H1 (cell line): ENCODE data around the gene TBC1D25. TPM values are rescaled to one million over a fixed set of nuclear protein-coding genes. Genes with fewer than 3 reads are reported as not detected.
A peak's percentile ranks its signal among the peaks of the same experiment; 100 is the strongest.

Experiments
- CTCF ChIA-PET: fragments of 300-600 bp; sonication (Branson Sonifier 250); formaldehyde crosslinking; loops from one replicate; lab custom pipeline; 2021; ENCODE audit not compliant: partially characterized antibody; lab: Charles Lee
- POLR2A ChIA-PET: fragments of 300-600 bp; sonication (Branson Sonifier 250); formaldehyde crosslinking; loops from one replicate; lab custom pipeline; 2021; ENCODE audit warnings: inconsistent platforms; ENCODE audit not compliant: partially characterized antibody; lab: Charles Lee
- DNase-seq, 2 experiments: peaks; one replicate each; pipeline versions ENCODE4 v3.0.0 to v3.0.0-alpha.2; 2010 to 2022; ENCODE audit warnings: low spot score in 2 of 2, low read depth in 1 of 2, mixed read lengths in 1 of 2
- FAIRE-seq: peaks from 2 replicates; lab custom pipeline; 2011; peaks lifted over from hg19 to GRCh38; lab: Jason Lieb, UNC
- H2AFZ ChIP-seq: 2 replicates; pipeline ENCODE4 v1.8.1; 2012; ENCODE audit warnings: low read length, inconsistent platforms
- H2AK5ac ChIP-seq: 2 replicates; pipeline ENCODE4 v1.6.1; 2013; ENCODE audit warnings: low read depth, low read length
- H2BK120ac ChIP-seq: replicated peaks from 2 replicates; pipeline ENCODE3; 2013; ENCODE audit warnings: low read depth, low read length, inconsistent platforms
- H2BK12ac ChIP-seq: 2 replicates; pipeline ENCODE4 v1.6.1; 2013; ENCODE audit warnings: low read depth, low read length
- H2BK15ac ChIP-seq: 2 replicates; pipeline ENCODE4 v1.6.1; 2013; ENCODE audit warnings: low read length
- H2BK20ac ChIP-seq: 2 replicates; pipeline ENCODE4 v1.6.1; 2013; ENCODE audit warnings: low read length
- H2BK5ac ChIP-seq: 2 replicates; pipeline ENCODE4 v1.6.1; 2013; ENCODE audit warnings: low read depth, low read length
- H3K14ac ChIP-seq: 2 replicates; pipeline ENCODE4 v1.6.1; 2013; ENCODE audit warnings: inconsistent platforms; ENCODE audit not compliant: insufficient read length
- H3K18ac ChIP-seq: 2 replicates; pipeline ENCODE4 v1.6.1; 2013; ENCODE audit warnings: low read length; ENCODE audit errors: extremely low read depth
- H3K23ac ChIP-seq: 2 replicates; pipeline ENCODE4 v1.6.1; 2013; ENCODE audit warnings: inconsistent platforms; ENCODE audit not compliant: insufficient read length
- H3K23me2 ChIP-seq: 2 replicates; pipeline ENCODE4 v1.6.1; 2013; ENCODE audit warnings: low read depth, low read length
- H3K27ac ChIP-seq: 2 replicates; pipeline ENCODE4 v1.6.1; 2011; ENCODE audit warnings: low read depth, low read length, inconsistent platforms
- H3K27me3 ChIP-seq, 4 experiments: replicated peaks in 1 of 4; 1 replicate in 1 of 4; 2 replicates in 3 of 4; pipeline versions ENCODE4 v1.6.1 to v1.8.1; 2011 to 2013; ENCODE audit warnings: low read length in 3 of 4, mild to moderate bottlenecking in 3 of 4, inconsistent platforms in 2 of 4, mixed read lengths in 2 of 4, moderate library complexity in 1 of 4; ENCODE audit not compliant: control insufficient read depth in 3 of 4, insufficient read depth in 3 of 4; ENCODE audit errors: extremely low read depth in 1 of 4
- H3K36me3 ChIP-seq, 4 experiments: 2 replicates each; pipeline versions ENCODE4 v1.6.1 to v1.8.1; 2011 to 2013; ENCODE audit warnings: mild to moderate bottlenecking in 4 of 4, low read length in 3 of 4, moderate library complexity in 2 of 4, control low read depth in 1 of 4, inconsistent platforms in 1 of 4; ENCODE audit not compliant: insufficient read depth in 4 of 4, control insufficient read depth in 2 of 4
- H3K4ac ChIP-seq: replicated peaks from 2 replicates; pipeline ENCODE3; 2013; ENCODE audit warnings: low read length, low read depth, mixed read lengths, inconsistent platforms; ENCODE audit not compliant: insufficient read length
- H3K4me1 ChIP-seq, 4 experiments: replicated peaks in 1 of 4; 1 replicate in 1 of 4; 2 replicates in 3 of 4; pipeline versions ENCODE4 v1.6.1 to v1.8.1; 2011 to 2013; ENCODE audit warnings: low read length in 3 of 4, inconsistent platforms in 2 of 4, mixed read lengths in 1 of 4; ENCODE audit not compliant: insufficient read depth in 4 of 4, control insufficient read depth in 3 of 4
- H3K4me2 ChIP-seq, 2 experiments: 2 replicates each; pipeline versions ENCODE4 v1.6.1 to v1.8.1; 2011 to 2013; ENCODE audit warnings: low read depth in 2 of 2, low read length in 2 of 2, control low read depth in 1 of 2, inconsistent platforms in 1 of 2, mild to moderate bottlenecking in 1 of 2; ENCODE audit not compliant: insufficient read depth in 1 of 2
- H3K4me3 ChIP-seq, 4 experiments: fragments of 200-600, 300-600 bp in 1 of 4; sonication (generic), shearing (Covaris generic), sonication (Bioruptor Twin) in 1 of 4; 2 replicates each; pipeline versions ENCODE4 v1.5.1 to v1.8.1; 2011 to 2016; ENCODE audit warnings: low read length in 4 of 4, low read depth in 3 of 4, control low read depth in 2 of 4, inconsistent platforms in 2 of 4, mild to moderate bottlenecking in 2 of 4, mixed read lengths in 1 of 4, moderate library complexity in 1 of 4; ENCODE audit not compliant: insufficient read depth in 2 of 4; ENCODE audit errors: extremely low read depth in 1 of 4
- H3K56ac ChIP-seq: replicated peaks from 2 replicates; pipeline ENCODE3; 2013; ENCODE audit warnings: low read depth, mild to moderate bottlenecking, mixed read lengths, low read length, inconsistent platforms; ENCODE audit not compliant: insufficient read length
- H3K79me1 ChIP-seq: 2 replicates; pipeline ENCODE4 v1.6.1; 2013; ENCODE audit warnings: low read depth, low read length, control low read depth
- H3K79me2 ChIP-seq, 2 experiments: 2 replicates each; pipeline versions ENCODE4 v1.6.1 to v1.8.1; 2012 to 2013; ENCODE audit warnings: low read length in 2 of 2, mild to moderate bottlenecking in 2 of 2, inconsistent platforms in 1 of 2; ENCODE audit not compliant: insufficient read depth in 2 of 2, control insufficient read depth in 1 of 2
- H3K9ac ChIP-seq, 4 experiments: replicated peaks in 1 of 4; 1 replicate in 1 of 4; 2 replicates in 3 of 4; pipeline versions ENCODE4 v1.6.1 to v1.8.1; 2011 to 2013; ENCODE audit warnings: low read depth in 3 of 4, low read length in 3 of 4, control low read depth in 2 of 4, mild to moderate bottlenecking in 2 of 4, moderate library complexity in 2 of 4, inconsistent platforms in 1 of 4; ENCODE audit errors: extremely low read depth in 1 of 4
- H3K9me3 ChIP-seq, 2 experiments: 2 replicates each; pipeline versions ENCODE4 v1.6.1 to v1.8.1; 2012 to 2013; ENCODE audit warnings: mild to moderate bottlenecking in 2 of 2, moderate library complexity in 2 of 2, control low read depth in 1 of 2, inconsistent platforms in 1 of 2, low read depth in 1 of 2, low read length in 1 of 2, mixed read lengths in 1 of 2; ENCODE audit not compliant: insufficient read depth in 2 of 2
- H4K20me1 ChIP-seq, 2 experiments: replicated peaks in 1 of 2; 2 replicates each; pipeline versions ENCODE3 to v1.8.1; 2011 to 2013; ENCODE audit warnings: inconsistent platforms in 2 of 2, low read length in 2 of 2, mild to moderate bottlenecking in 1 of 2; ENCODE audit not compliant: insufficient read depth in 2 of 2, control insufficient read depth in 1 of 2
- H4K5ac ChIP-seq: 2 replicates; pipeline ENCODE4 v1.6.1; 2013; ENCODE audit warnings: low read length, low read depth, mixed read lengths, inconsistent platforms; ENCODE audit not compliant: insufficient read length
- H4K8ac ChIP-seq: 2 replicates; pipeline ENCODE4 v1.8.0; 2013; ENCODE audit warnings: mild to moderate bottlenecking, moderate library complexity, low read length, inconsistent platforms; ENCODE audit not compliant: insufficient read depth; ENCODE audit errors: extremely low read depth
- H4K91ac ChIP-seq: replicated peaks from 2 replicates; pipeline ENCODE3; 2013; ENCODE audit warnings: low read length, mixed read lengths, inconsistent platforms; ENCODE audit not compliant: insufficient read length
- ASH2L ChIP-seq: fragments of 200-600, 300-600 bp; sonication (generic); IDR thresholded peaks from one replicate; pipeline ENCODE4 v1.7.1; 2017; ENCODE audit warnings: low read length
- CBX8 ChIP-seq: fragments of 300-800, 300-1000 bp; sonication (generic); IDR thresholded peaks from 2 replicates; pipeline ENCODE4 v1.7.1; 2016; ENCODE audit warnings: low read depth, low read length, borderline replicate concordance
- CHD1 ChIP-seq: IDR thresholded peaks from 2 replicates; pipeline ENCODE4 v1.6.1; 2012; ENCODE audit warnings: low read depth, low read length, improper control_type of control experiment
- FOSL1 ChIP-seq: IDR thresholded peaks from 2 replicates; pipeline ENCODE4 v1.6.1; 2011; ENCODE audit warnings: mild to moderate bottlenecking, low read depth, low read length, moderate library complexity; ENCODE audit not compliant: insufficient read depth
- KDM5A ChIP-seq: fragments of 200-600 bp; IDR thresholded peaks from 2 replicates; pipeline ENCODE4 v1.7.1; 2012; ENCODE audit warnings: mild to moderate bottlenecking, low read length, inconsistent platforms, mixed read lengths
- NANOG ChIP-seq: IDR thresholded peaks from 2 replicates; pipeline ENCODE4 v1.6.1; 2011; ENCODE audit warnings: low read length, low read depth, mild to moderate bottlenecking, inconsistent platforms; ENCODE audit not compliant: insufficient read depth, poor library complexity, severe bottlenecking
- NRF1 ChIP-seq: IDR thresholded peaks from 2 replicates; pipeline ENCODE4 v1.6.1; 2011; ENCODE audit warnings: mild to moderate bottlenecking, low read depth, low read length, improper control_type of control experiment
- POLR2AphosphoS5 ChIP-seq: IDR thresholded peaks from 2 replicates; pipeline ENCODE4 v1.6.1; 2011; ENCODE audit warnings: low read depth, low read length
- SIRT6 ChIP-seq: IDR thresholded peaks from one replicate; pipeline ENCODE4 v1.7.1; 2012; ENCODE audit warnings: low read length, inconsistent platforms
- SIX5 ChIP-seq: IDR thresholded peaks from 2 replicates; pipeline ENCODE4 v1.6.1; 2011; ENCODE audit warnings: mild to moderate bottlenecking, low read depth, low read length
- SP2 ChIP-seq: IDR thresholded peaks from 2 replicates; pipeline ENCODE4 v1.6.1; 2012; ENCODE audit warnings: mild to moderate bottlenecking, low read length, inconsistent platforms
- SRF ChIP-seq: IDR thresholded peaks from 2 replicates; pipeline ENCODE4 v1.6.1; 2011; ENCODE audit warnings: mild to moderate bottlenecking, low read depth, low read length, moderate library complexity
- SUZ12 ChIP-seq: fragments of 200-600 bp; sonication (generic); IDR thresholded peaks from 2 replicates; pipeline ENCODE4 v1.6.1; 2012; ENCODE audit warnings: mild to moderate bottlenecking, inconsistent platforms, low read length, moderate library complexity, mixed read lengths
- WGBS, 2 experiments: shearing (Covaris generic) in 1 of 2; methylation state at CpG; one replicate each; pipeline versions ENCODE4 v1.1.6 to v1.1.7; 2013 to 2015; ENCODE audit warnings: low lambda C conversion rate in 2 of 2, mixed read lengths in 2 of 2, inconsistent platforms in 1 of 2, low coverage in 1 of 2, missing lambda C conversion rate in 1 of 2; ENCODE audit not compliant: insufficient replicate concordance in 2 of 2, insufficient coverage in 1 of 2, insufficient read length in 1 of 2; ENCODE audit errors: extremely low coverage in 1 of 2, missing lambda C conversion rate in 1 of 2; 5-methylcytosine and 5-hydroxymethylcytosine counted together
- polyA plus RNA-seq, 7 experiments: library from polyadenylated mRNA; depleted of rRNA in 3 of 7; stranded (reverse) in 5 of 7; unstranded in 2 of 7; fragments of >200 nt in 5 of 7; fragments of 200-250 nt in 2 of 7; gene quantifications; 1 replicate in 5 of 7; 2 replicates in 1 of 7; 4 replicates in 1 of 7; pipeline versions ENCODE4 v1.2.1 to v1.2.3, GENCODE V29; 2011 to 2013; ENCODE audit warnings: missing spikeins in 2 of 7, mixed read lengths in 2 of 7
- total RNA-seq: library from RNA; stranded (reverse); fragmentation: NEBNext Ultra II Directional; extraction: Animal tissue kit (Norgen Biotek cat#: 25700); gene quantifications from 2 replicates; pipeline ENCODE4 v1.2.1, GENCODE V29; 2021

The TBC1D25 gene
- total and polyA plus RNA-seq, 2 of the 8 experiments (the other 6 are each of a cell fraction or from before 2014, with no cell fraction given): 6.5 to 6.8 TPM

- H3K4me3 ChIP-seq: no peak overlapping the region
- H3K4ac ChIP-seq: no peak overlapping the region
- 100% methylated on average over 1 of the region's 2 CpGs; no CpG with 5 or more reads in 1 of the 2 experiments for WGBS, 2 experiments
- no peak overlapping the region for H2BK20ac ChIP-seq
- no peak overlapping the region for H2AK5ac ChIP-seq
- no peak overlapping the region for H2BK120ac ChIP-seq
- no peak overlapping the region for H3K9ac ChIP-seq
- H4K5ac ChIP-seq: no peak overlapping the region
- peaks cover 0 to 9% of the 10 kb centered on the region in 2 experiments; a peak in 2 of 4 replicates for H3K79me2 ChIP-seq
- DNase-seq (no peak), FAIRE-seq (no peak)
- no peak overlapping the region; the same call in 1 of the 2 replicates for H3K18ac ChIP-seq
- H3K23me2 ChIP-seq: peaks cover 2% of the 10 kb centered on the region; the same call in 1 of the 2 replicates
- TF ChIP-seq NANOG: no peak
- TF ChIP-seq CHD1: no peak
- TF ChIP-seq CBX8: no peak
- no peak for TF ChIP-seq FOSL1
- TF ChIP-seq KDM5A: no peak
- TF ChIP-seq SRF: no peak
- TF ChIP-seq SP2: no peak
- no peak for TF ChIP-seq NRF1
- TF ChIP-seq POLR2AphosphoS5: no peak
- TF ChIP-seq ASH2L: no peak
- TF ChIP-seq SIRT6: no peak
- no peak for TF ChIP-seq SIX5
- TF ChIP-seq SUZ12: no peak
- no peak overlapping the region for H3K14ac ChIP-seq
- no peaks in the 10 kb centered on the region for H3K27me3 ChIP-seq
- no peak overlapping the region for H2BK15ac ChIP-seq
- H2BK12ac ChIP-seq: no peak overlapping the region
- H3K56ac ChIP-seq: no peak overlapping the region
- no peak overlapping the region for H2BK5ac ChIP-seq
- H4K8ac ChIP-seq: no peak overlapping the region
- no peaks in the 10 kb centered on the region for H4K20me1 ChIP-seq
- H3K4me1 ChIP-seq: peaks cover 0 to 5% (median 0%) of the 10 kb centered on the region in 4 experiments; a peak in 1 of 7 replicates
- H2AFZ ChIP-seq: no peak overlapping the region
- H3K79me1 ChIP-seq: no peaks in the 10 kb centered on the region
- no peak overlapping the region for H3K23ac ChIP-seq
- H3K9me3 ChIP-seq: no peaks in the 10 kb centered on the region
- peak overlapping the region in 1 of 2 experiments; percentile 58; a peak in 2 of 4 replicates for H3K4me2 ChIP-seq
- H4K91ac ChIP-seq: no peak overlapping the region
- no peak overlapping the region for H3K27ac ChIP-seq
- ChIA-PET POLR2A (no interaction called here), CTCF (no interaction called here)
- peaks cover 0 to 11% (median 4%) of the 10 kb centered on the region in 4 experiments; a peak in 6 of 8 replicates for H3K36me3 ChIP-seq
Measured at GRCh38 chrX:48520455-48520854, 19.1 kb upstream of the TBC1D25 start.
